Activated CD4-positive, alpha-beta T cell treated with anti-CD3 and anti-CD28 coated beads, Interleukin-2, amount 10 ng/mL, durations not matched to agents 7 days and 5 days (primary cell): ENCODE data around the gene DHRS11. TPM values are rescaled to one million over a fixed set of nuclear protein-coding genes. Genes with fewer than 3 reads are reported as not detected.

ENCODE experiments used
- CTCF ChIA-PET: fragments of 350-600 bp; sonication (Branson Sonifier 250); formaldehyde crosslinking; loops from one replicate; lab custom pipeline; 2021; ENCODE audit warnings: antibody characterized with exemption; lab: Charles Lee
- POLR2A ChIA-PET: fragments of 350-600 bp; sonication (Branson Sonifier 250); formaldehyde crosslinking; loops from one replicate; lab custom pipeline; 2021; ENCODE audit warnings: antibody characterized with exemption; lab: Charles Lee
- DNase-seq: peaks from one replicate; pipeline ENCODE4 v3.0.0-alpha.2; 2020
- H3K27ac Mint-ChIP-seq: one replicate; pipeline ENCODE4 v1.8.0; 2021; ENCODE audit warnings: mild to moderate bottlenecking, moderate library complexity, mixed read lengths
- H3K27me3 Mint-ChIP-seq: one replicate; pipeline ENCODE4 v1.8.0; 2021; ENCODE audit warnings: mixed read lengths
- H3K36me3 Mint-ChIP-seq: one replicate; pipeline ENCODE4 v1.8.0; 2021; ENCODE audit warnings: low read depth, mixed read lengths
- H3K4me1 Mint-ChIP-seq: one replicate; pipeline ENCODE4 v1.8.0; 2021; ENCODE audit warnings: mixed read lengths
- H3K4me3 Mint-ChIP-seq: one replicate; pipeline ENCODE4 v1.8.0; 2021; ENCODE audit warnings: mild to moderate bottlenecking, moderate library complexity, mixed read lengths
- H3K9me3 Mint-ChIP-seq: one replicate; pipeline ENCODE4 v1.8.0; 2021; ENCODE audit warnings: mixed read lengths
- total RNA-seq, 2 experiments: library from RNA; stranded (reverse); gene quantifications; one replicate each; pipeline ENCODE4 v1.2.3, GENCODE V29; 2021

The DHRS11 gene
- total RNA-seq, 2 experiments from 2014 or later = 4.8 to 5.0 TPM

DNA sequence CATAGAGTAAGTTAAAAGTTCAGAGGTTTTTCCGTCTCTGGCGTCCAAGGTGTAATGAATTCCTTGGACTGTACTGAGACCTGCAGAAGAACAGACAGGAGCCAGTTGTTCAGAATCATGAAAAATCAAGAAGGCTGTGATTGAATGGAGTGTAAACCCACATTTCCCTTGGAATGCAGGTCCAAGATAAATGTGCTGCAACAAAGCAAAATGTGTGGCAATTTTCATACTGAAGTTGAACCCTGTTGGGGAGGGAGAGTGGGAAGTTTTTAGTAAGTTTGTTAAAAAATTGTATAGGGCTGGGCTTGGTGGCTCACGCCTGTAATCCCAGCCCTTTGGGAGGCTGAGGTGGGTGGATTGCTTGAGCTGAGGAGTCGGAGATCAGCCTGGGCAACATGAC is 25.6 kb upstream of the DHRS11 start:
- no peak overlapping the region for H3K4me3 Mint-ChIP-seq
- ChIA-PET CTCF (interaction anchor here (1.1 to 1.7 kb wide), 2 partner anchors 29 to 36 kb away, joined by 3 to 5 read pairs; no protein-coding TSS in a partner anchor), POLR2A (interaction anchor here (0.7 kb wide), 1 partner anchor 20 kb away, joined by 5 read pairs; no protein-coding TSS in a partner anchor)
- no peaks in the 10 kb centered on the region for H3K9me3 Mint-ChIP-seq
- peaks cover 18% of the 10 kb centered on the region for H3K4me1 Mint-ChIP-seq
- H3K27me3 Mint-ChIP-seq = no peaks in the 10 kb centered on the region
- peaks cover 64% of the 10 kb centered on the region for H3K36me3 Mint-ChIP-seq
- DNase-seq = no peak
- H3K27ac Mint-ChIP-seq = no peak overlapping the region

DNA sequence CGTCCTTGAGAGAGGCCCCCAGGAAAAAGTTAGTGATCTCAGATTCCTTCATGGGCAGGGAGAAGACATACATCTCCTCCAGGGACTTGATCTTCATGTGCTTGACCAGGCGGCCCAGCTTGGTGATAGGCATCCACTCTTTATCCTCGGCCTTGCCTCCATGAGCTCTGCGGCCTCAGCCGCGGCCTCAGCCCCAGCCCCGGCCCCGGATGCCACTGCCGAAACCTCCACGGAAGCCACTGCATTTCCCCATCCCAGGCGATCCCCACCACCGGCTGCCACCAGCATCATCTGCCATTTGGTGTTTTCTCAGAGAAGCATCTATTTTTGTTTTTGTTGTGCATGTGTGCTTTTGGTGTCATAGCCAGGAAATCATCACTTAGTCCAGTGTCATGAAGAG is 16.7 kb upstream of the DHRS11 start:
- ChIA-PET POLR2A (no interaction called here), CTCF (no interaction called here)
- no peak for DNase-seq
- Mint-ChIP-seq H3K27ac (no peak overlapping the region), H3K4me3 (no peak overlapping the region), H3K9me3 (no peaks in the 10 kb centered on the region), H3K27me3 (no peaks in the 10 kb centered on the region), H3K36me3 (peaks cover 47% of the 10 kb centered on the region), H3K4me1 (peaks cover 6% of the 10 kb centered on the region)

DNA sequence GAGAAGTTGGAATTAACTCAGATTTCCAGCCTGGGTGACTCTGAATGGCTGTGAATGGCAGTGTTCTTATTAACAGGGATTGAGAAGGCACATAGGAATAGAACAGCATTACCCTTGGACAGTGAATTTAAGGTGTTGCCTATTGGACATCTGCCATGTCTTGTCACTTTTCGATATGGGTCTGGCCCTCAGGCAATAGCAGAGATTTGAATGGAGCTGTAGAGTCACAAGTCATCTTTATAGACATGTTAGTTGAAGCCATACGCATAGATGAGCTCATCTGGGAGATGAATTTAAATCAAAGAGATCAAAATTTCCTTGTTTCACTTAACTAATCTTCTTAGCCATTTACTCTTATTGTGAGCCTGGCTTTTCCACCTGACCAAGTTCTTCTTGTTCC is 14.9 kb upstream of the DHRS11 start:
- H3K27ac Mint-ChIP-seq = no peak overlapping the region
- ChIA-PET CTCF (interaction anchor here (0.7 kb wide), 1 partner anchor 93 kb away, joined by 3 read pairs; no protein-coding TSS in a partner anchor), POLR2A (interaction anchor here (0.6 kb wide), 1 partner anchor 831 kb away, joined by 3 read pairs; no protein-coding TSS in a partner anchor)
- peaks cover 6% of the 10 kb centered on the region for H3K4me1 Mint-ChIP-seq
- no peak for DNase-seq
- no peak overlapping the region for H3K4me3 Mint-ChIP-seq
- no peaks in the 10 kb centered on the region for H3K9me3 Mint-ChIP-seq
- H3K36me3 Mint-ChIP-seq = peaks cover 48% of the 10 kb centered on the region
- no peaks in the 10 kb centered on the region for H3K27me3 Mint-ChIP-seq

DNA sequence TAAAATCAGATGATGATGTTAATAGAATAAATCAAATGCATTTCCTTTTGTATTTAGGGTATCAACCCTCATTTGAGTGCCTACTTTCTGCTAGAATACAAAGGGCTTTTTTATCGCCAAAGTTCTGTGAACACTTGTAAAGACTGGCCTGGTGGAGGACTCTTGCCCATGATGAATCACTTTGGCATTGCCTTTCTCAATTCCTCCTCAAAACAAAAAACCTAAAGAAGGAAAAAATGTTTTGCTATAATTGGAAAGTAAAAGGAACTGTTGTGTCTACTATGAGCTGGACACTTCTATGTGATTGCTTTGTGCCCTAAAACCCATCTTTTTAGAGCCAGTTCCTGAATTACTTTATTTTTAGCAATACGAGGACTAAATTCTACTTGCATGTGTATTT is 13.0 kb upstream of the DHRS11 start:
- no peaks in the 10 kb centered on the region for H3K27me3 Mint-ChIP-seq
- H3K27ac Mint-ChIP-seq = no peak overlapping the region
- H3K4me1 Mint-ChIP-seq = peaks cover 3% of the 10 kb centered on the region
- ChIA-PET CTCF (interaction anchor here (1.0 to 1.3 kb wide), 2 partner anchors 10 to 13 kb away, joined by 3 to 4 read pairs; no protein-coding TSS in a partner anchor), POLR2A (no interaction called here)
- peaks cover 43% of the 10 kb centered on the region for H3K36me3 Mint-ChIP-seq
- H3K9me3 Mint-ChIP-seq = no peaks in the 10 kb centered on the region
- H3K4me3 Mint-ChIP-seq = no peak overlapping the region
- no peak for DNase-seq

DNA sequence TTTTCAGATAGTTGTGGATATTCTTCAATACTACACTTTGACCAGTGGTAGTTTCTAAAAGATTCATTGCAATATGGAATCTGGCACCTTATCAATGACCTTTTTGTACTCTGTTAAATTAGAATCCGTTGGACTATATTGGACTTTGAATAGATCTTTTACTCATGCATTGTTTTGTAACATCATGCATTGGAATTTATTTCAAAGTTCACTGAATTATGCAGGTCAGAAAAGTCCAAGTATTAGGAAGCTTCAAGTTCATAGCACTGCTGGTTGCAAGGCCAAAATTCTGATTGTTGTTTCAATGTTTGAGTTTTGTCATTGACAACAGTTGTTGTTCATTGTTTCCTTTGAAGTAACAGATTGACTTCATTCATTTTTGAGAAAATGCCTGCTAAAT is 7.9 kb upstream of the DHRS11 start:
- Mint-ChIP-seq H3K4me1 (no peaks in the 10 kb centered on the region), H3K27me3 (no peaks in the 10 kb centered on the region), H3K36me3 (peaks cover 51% of the 10 kb centered on the region), H3K4me3 (no peak overlapping the region), H3K9me3 (no peaks in the 10 kb centered on the region), H3K27ac (no peak overlapping the region)
- CTCF ChIA-PET = interaction anchor here (0.6 to 1.6 kb wide), 3 partner anchors 11 to 34 kb away, joined by 3 to 4 read pairs (median 4); no protein-coding TSS in a partner anchor
- POLR2A ChIA-PET = interaction anchor here (0.5 to 0.6 kb wide), 2 partner anchors 30 to 55 kb away, joined by 3 to 9 read pairs; no protein-coding TSS in a partner anchor
- DNase-seq = no peak

DNA sequence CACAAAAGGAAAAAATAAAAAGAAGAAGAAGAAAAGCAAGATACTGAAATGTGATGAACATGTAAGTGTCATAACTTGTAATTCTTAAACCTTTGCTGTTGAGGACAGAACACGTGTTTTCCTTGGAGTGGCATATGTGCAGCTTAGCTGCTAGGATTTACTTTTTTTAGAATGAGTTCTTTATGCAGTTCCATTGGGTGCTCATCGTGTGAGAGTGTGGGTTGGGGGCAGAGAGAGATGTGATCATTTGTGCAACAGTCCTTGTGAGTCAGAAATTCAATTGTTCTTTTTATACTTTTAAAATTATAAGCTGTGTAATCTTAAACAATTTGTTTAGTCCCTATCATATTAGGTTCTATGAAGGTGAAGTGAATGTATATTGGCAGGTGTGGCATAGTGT is 5.5 kb upstream of the DHRS11 start:
- ChIA-PET CTCF (interaction anchor here (2.0 kb wide), 1 partner anchor 17 kb away, joined by 5 read pairs; no protein-coding TSS in a partner anchor), POLR2A (no interaction called here)
- H3K27me3 Mint-ChIP-seq = no peaks in the 10 kb centered on the region
- no peaks in the 10 kb centered on the region for H3K9me3 Mint-ChIP-seq
- peaks cover 19% of the 10 kb centered on the region for H3K4me1 Mint-ChIP-seq
- DNase-seq = no peak
- H3K27ac Mint-ChIP-seq = no peak overlapping the region
- peaks cover 48% of the 10 kb centered on the region for H3K36me3 Mint-ChIP-seq
- no peak overlapping the region for H3K4me3 Mint-ChIP-seq

DNA sequence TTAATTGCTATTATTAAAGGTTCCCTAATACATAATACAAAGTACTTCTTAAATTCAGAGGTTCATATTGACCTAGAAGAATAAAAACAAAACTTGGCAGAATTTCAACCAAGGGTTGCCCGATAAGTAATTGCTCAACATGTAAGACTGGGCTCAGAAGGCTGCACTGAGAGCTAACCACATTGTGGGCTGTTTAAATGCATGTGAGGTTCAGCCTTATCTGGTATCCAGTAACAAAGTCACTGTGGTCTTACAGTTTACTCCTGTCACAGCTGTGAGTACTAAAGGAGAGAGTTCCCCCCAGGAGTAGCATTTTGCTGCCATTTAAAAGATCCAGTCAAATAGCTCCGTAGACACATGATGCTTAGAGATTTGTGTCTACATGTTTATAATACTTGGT is 1.6 kb upstream of the DHRS11 start:
- CTCF ChIA-PET = no interaction called here

DNA sequence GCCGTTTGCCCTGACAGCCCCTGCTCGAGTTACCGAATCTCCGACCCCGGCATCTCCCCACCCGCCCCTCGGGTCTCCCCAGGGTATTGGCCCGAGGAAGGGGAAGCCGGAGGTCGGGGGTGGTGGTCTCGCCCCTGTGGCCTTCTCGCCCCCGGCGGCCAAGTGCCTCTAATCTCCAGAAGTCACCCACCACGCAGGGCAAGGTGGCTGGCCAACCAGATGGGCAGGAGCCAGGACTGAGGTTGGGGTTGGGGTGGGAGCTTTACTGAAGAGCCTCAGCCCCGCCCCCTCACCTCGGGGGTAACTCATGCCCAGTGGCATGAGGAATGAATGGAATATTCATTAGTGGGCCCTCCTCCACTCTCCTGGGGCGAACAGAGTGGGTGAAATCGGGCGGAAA is 637 bp downstream of the DHRS11 start:
- no peak for DNase-seq
- CTCF ChIA-PET = interaction anchor here (0.6 to 1.5 kb wide), 2 partner anchors 9 to 93 kb away, joined by 3 to 5 read pairs; partner anchors contain the start of gene MRM1
- Mint-ChIP-seq H3K9me3 (no peaks in the 10 kb centered on the region), H3K36me3 (peaks cover 18% of the 10 kb centered on the region), H3K4me3 (peak overlapping the region; percentile 62), H3K27ac (no peak overlapping the region), H3K27me3 (no peaks in the 10 kb centered on the region), H3K4me1 (peaks cover 34% of the 10 kb centered on the region)
- POLR2A ChIA-PET = interaction anchor here (0.5 to 1.5 kb wide), 2 partner anchors 9 to 105 kb away, joined by 3 to 8 read pairs; partner anchors contain the start of gene MRM1

More for the DNA sequence above, 1.6 kb upstream of the DHRS11 start:
- POLR2A ChIA-PET = no interaction called here
- no peak for DNase-seq
- peaks cover 34% of the 10 kb centered on the region for H3K4me1 Mint-ChIP-seq
- H3K27me3 Mint-ChIP-seq = no peaks in the 10 kb centered on the region
- H3K36me3 Mint-ChIP-seq = peaks cover 31% of the 10 kb centered on the region
- no peak overlapping the region for H3K27ac Mint-ChIP-seq
- no peak overlapping the region for H3K4me3 Mint-ChIP-seq
- no peaks in the 10 kb centered on the region for H3K9me3 Mint-ChIP-seq

DNA sequence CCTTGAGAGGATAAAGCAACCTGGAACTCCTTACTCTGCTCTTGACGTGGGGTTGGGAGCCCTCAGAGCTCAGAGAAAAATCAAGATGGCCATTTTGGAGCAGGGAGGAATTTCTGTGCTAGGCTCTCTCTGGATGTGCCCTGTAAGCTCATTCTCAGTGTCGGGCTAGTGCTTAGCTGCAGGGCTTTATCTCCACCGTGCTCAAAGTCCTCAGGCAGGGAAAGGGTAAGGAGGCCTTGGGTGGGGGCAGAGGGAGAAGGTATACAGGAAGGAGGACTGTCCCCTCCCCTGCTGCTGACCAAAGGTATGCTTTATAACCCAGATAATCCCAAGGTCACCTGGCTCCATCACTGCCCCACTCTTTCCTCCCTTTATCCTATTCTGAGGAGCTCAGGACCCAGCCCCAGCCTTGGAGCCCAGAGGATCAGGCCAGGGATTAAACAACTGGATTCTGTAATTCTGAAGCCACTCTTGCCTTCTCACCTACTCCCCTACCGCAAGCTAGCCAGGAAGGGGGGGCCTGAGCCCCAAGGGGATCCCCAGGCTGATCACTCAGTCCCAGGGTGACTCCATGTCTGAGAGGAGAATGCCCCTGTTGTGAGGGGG is 1.1 kb downstream of the DHRS11 start:
- Mint-ChIP-seq H3K4me1 (peaks cover 34% of the 10 kb centered on the region), H3K27ac (no peak overlapping the region), H3K27me3 (no peaks in the 10 kb centered on the region), H3K4me3 (peak overlapping the region; percentile 62), H3K9me3 (no peaks in the 10 kb centered on the region), H3K36me3 (peaks cover 14% of the 10 kb centered on the region)
- no peak for DNase-seq
- CTCF ChIA-PET = interaction anchor here (0.6 to 2.9 kb wide), 4 partner anchors 9 to 93 kb away, joined by 3 to 14 read pairs (median 6); partner anchors contain the start of gene MRM1
- POLR2A ChIA-PET = interaction anchor here (0.5 to 1.5 kb wide), 2 partner anchors 9 to 105 kb away, joined by 3 to 8 read pairs; partner anchors contain the start of gene MRM1

DNA sequence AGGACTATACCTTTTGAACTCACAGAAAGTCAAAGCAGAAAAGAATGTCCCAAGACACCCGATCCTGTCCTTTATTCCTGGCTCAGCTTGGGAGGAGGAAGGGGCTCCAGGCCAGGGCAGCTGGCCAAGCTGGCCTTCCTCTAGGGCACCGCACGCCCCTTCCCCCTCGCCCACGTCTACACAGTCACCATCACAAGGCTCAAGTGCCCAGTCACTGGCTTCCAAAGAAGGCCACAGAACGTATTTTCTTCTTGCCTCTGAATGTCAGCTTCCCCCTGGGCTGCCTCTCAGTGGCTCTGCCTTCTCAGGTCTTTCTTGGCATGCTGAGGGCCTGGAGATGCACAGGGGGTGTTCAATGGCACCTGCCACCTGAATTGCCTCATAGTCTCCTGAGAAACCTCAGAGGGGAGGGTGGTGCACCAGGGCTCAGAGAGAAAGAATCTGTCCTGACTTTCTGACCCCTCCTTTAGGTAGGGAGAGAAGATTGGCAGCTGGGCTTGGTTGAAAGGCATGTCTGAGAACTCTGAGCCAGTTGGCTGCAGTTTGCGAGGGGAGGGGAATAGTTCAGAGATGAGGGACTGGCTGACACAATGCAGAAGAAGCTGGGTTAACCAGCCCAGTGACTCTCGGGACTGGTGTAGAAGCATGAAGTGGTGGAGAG is 2.1 kb downstream of the DHRS11 start:
- CTCF ChIA-PET = interaction anchor here (0.5 to 2.9 kb wide), 3 partner anchors 10 to 1015 kb away, joined by 3 to 14 read pairs (median 7); no protein-coding TSS in a partner anchor
- Mint-ChIP-seq H3K27ac (no peak overlapping the region), H3K4me1 (peaks cover 34% of the 10 kb centered on the region), H3K9me3 (no peaks in the 10 kb centered on the region), H3K4me3 (no peak overlapping the region), H3K27me3 (no peaks in the 10 kb centered on the region), H3K36me3 (peaks cover 11% of the 10 kb centered on the region)
- POLR2A ChIA-PET = no interaction called here
- no peak for DNase-seq

DNA sequence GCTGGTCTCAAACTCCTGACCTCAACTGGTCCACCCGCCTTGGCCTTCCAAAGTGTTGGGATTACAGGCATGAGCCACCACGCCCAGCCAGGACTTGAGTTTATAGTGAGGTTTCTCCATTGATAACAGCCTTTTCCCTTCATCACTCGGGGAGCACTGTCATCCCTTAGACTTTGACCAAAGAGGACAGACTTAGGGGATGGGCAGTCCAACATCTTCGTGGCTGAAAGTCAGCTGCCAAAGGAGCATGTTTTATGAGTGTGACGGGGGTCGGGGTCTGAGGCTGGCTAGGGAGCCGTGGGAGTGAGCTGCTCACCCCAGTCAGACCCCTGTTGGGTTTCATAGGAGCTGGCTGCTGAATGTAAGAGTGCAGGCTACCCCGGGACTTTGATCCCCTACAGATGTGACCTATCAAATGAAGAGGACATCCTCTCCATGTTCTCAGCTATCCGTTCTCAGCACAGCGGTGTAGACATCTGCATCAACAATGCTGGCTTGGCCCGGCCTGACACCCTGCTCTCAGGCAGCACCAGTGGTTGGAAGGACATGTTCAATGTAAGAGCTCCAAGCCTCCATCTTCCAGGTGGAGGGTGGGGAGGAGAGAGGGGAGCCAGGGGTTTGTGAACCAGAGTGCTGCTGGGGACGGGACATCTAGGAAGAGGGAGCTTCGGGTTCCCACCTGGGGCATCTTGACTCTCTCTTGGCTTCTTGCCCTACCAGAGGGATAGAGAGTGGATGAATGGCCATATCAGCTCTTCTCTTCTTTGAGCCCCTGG is 3.1 kb downstream of the DHRS11 start:
- CTCF ChIA-PET = interaction anchor here (1.2 to 2.9 kb wide), 3 partner anchors 9 to 29 kb away, joined by 3 to 14 read pairs (median 3); no protein-coding TSS in a partner anchor
- Mint-ChIP-seq H3K27me3 (no peaks in the 10 kb centered on the region), H3K4me3 (no peak overlapping the region), H3K27ac (no peak overlapping the region), H3K9me3 (no peaks in the 10 kb centered on the region), H3K36me3 (peaks cover 5% of the 10 kb centered on the region), H3K4me1 (peaks cover 26% of the 10 kb centered on the region)
- DNase-seq = no peak
- POLR2A ChIA-PET = no interaction called here

DNA sequence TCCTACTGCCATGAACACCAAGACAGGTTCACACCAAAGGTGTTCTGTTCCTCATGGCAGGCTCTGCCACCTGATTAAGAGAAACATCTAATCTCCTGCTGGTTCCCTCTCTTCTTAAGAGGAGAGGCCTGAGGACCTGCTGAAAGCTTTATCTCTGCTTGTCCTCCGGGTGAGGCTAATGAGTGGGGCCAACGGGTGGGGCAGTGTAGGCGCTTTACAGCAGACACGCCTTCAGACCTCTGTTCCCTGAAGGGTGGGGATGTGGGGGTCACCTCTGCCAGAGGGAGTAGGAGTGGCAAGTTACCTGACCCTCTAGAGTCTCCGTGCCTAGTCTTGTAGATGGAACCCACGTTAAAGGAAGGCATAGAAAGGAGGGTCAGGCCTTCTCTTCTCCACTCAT is 5.5 kb downstream of the DHRS11 start:
- no peak overlapping the region for H3K4me3 Mint-ChIP-seq
- no peaks in the 10 kb centered on the region for H3K9me3 Mint-ChIP-seq
- no peak overlapping the region for H3K27ac Mint-ChIP-seq

More for the DNA sequence above, 5.5 kb downstream of the DHRS11 start:
- Mint-ChIP-seq H3K4me1 (peaks cover 27% of the 10 kb centered on the region), H3K27me3 (no peaks in the 10 kb centered on the region), H3K36me3 (no peaks in the 10 kb centered on the region)
- POLR2A ChIA-PET = no interaction called here
- DNase-seq = no peak
- CTCF ChIA-PET = no interaction called here
